Keratinocyte (primary cell): ENCODE results near the gene SCARB1. TPM values are rescaled to one million over a fixed set of nuclear protein-coding genes. Genes with fewer than 3 reads are reported as not detected.

Source experiments
- DNase-seq: peaks from one replicate; pipeline ENCODE4 v3.0.0-alpha.2; 2011; ENCODE audit warnings: low read depth, missing footprints, low spot score
- FAIRE-seq: peaks from 2 replicates; lab custom pipeline; 2011; peaks lifted over from hg19 to GRCh38; lab: Jason Lieb, UNC
- H2AFZ ChIP-seq: 2 replicates; pipeline ENCODE4 v1.6.0; 2012; ENCODE audit warnings: low read length, control low read depth, inconsistent platforms; ENCODE audit not compliant: control insufficient read depth
- H3K27ac ChIP-seq: 2 replicates; pipeline ENCODE4 v1.5.1; 2011; ENCODE audit warnings: low read length; ENCODE audit not compliant: control insufficient read depth, insufficient read depth
- H3K27me3 ChIP-seq: 3 replicates; pipeline ENCODE4 v1.6.0; 2011; ENCODE audit warnings: low read length; ENCODE audit not compliant: control insufficient read depth, insufficient read depth; ENCODE audit errors: extremely low read depth
- H3K36me3 ChIP-seq, 2 experiments: 2 replicates in 1 of 2; 3 replicates in 1 of 2; pipeline ENCODE4 v1.5.1; 2011; ENCODE audit warnings: low read length in 2 of 2, mild to moderate bottlenecking in 1 of 2; ENCODE audit not compliant: control insufficient read depth in 2 of 2, insufficient read depth in 2 of 2; ENCODE audit errors: extremely low read depth in 1 of 2
- H3K4me1 ChIP-seq: 3 replicates; pipeline ENCODE4 v1.5.1; 2011; ENCODE audit warnings: low read length; ENCODE audit not compliant: control insufficient read depth, insufficient read depth; ENCODE audit errors: extremely low read depth
- H3K4me2 ChIP-seq: 3 replicates; pipeline ENCODE4 v1.6.0; 2011; ENCODE audit warnings: low read depth, low read length; ENCODE audit not compliant: control insufficient read depth, insufficient read depth; ENCODE audit errors: extremely low read depth
- H3K4me3 ChIP-seq, 3 experiments: fragments of 200-600 bp in 1 of 3; sonication (generic) in 1 of 3; 2 replicates in 2 of 3; 3 replicates in 1 of 3; pipeline ENCODE4 v1.5.1; 2011 to 2016; ENCODE audit warnings: low read length in 3 of 3, mild to moderate bottlenecking in 3 of 3, control low read depth in 2 of 3, inconsistent platforms in 1 of 3, low read depth in 1 of 3, mixed read lengths in 1 of 3, mixed run types in 1 of 3, moderate library complexity in 1 of 3; ENCODE audit not compliant: control insufficient read depth in 2 of 3, insufficient read depth in 2 of 3; ENCODE audit errors: extremely low read depth in 1 of 3
- H3K79me2 ChIP-seq: 2 replicates; pipeline ENCODE4 v1.6.0; 2012; ENCODE audit warnings: low read length; ENCODE audit not compliant: control insufficient read depth, insufficient read depth
- H3K9ac ChIP-seq: 3 replicates; pipeline ENCODE4 v1.6.0; 2011; ENCODE audit warnings: low read length; ENCODE audit not compliant: control insufficient read depth, insufficient read depth; ENCODE audit errors: extremely low read depth
- H3K9me1 ChIP-seq: 3 replicates; pipeline ENCODE4 v1.6.0; 2011; ENCODE audit warnings: low read length; ENCODE audit not compliant: control insufficient read depth, insufficient read depth; ENCODE audit errors: extremely low read depth
- H3K9me3 ChIP-seq: 2 replicates; pipeline ENCODE4 v1.5.1; 2012; ENCODE audit warnings: low read depth, low read length; ENCODE audit not compliant: control insufficient read depth
- H4K20me1 ChIP-seq: 3 replicates; pipeline ENCODE4 v1.6.0; 2011; ENCODE audit warnings: low read length; ENCODE audit not compliant: control insufficient read depth, insufficient read depth; ENCODE audit errors: extremely low read depth
- EZH2 ChIP-seq: IDR thresholded peaks from one replicate; pipeline ENCODE4 v1.6.1; 2012; ENCODE audit warnings: inconsistent platforms, mild to moderate bottlenecking, low read length, moderate library complexity
- dilution Hi-C: fragments of 300-500 bp; cut with MboI; formaldehyde crosslinking; loops from one replicate; pipeline ENCODE4 v1.7.0; 2020; ENCODE audit warnings: low sequenced_read_pairs; ENCODE audit not compliant: extremely low pct_ligation_motif_present
- polyA plus RNA-seq, 5 experiments: library from polyadenylated mRNA; depleted of rRNA in 3 of 5; stranded (reverse) in 3 of 5; stranded (forward) in 1 of 5; unstranded in 1 of 5; fragments of >200 nt; gene quantifications; 1 replicate in 1 of 5; 2 replicates in 3 of 5; 3 replicates in 1 of 5; pipeline versions ENCODE4 v1.2.1 to v1.2.3, GENCODE V29; 2011 to 2012; ENCODE audit warnings: missing spikeins in 2 of 5, low read depth in 1 of 5, low replicate concordance in 1 of 5
- TF ChIP-seq, protein P1 (sequence below), 3 experiments: IDR thresholded peaks in 1 of 3; conservative IDR thresholded peaks in 1 of 3; optimal IDR thresholded peaks in 1 of 3; 2 replicates in 2 of 3; 3 replicates in 1 of 3; pipeline versions ENCODE3 to v1.5.1; 2011; ENCODE audit warnings: low read length in 3 of 3, mild to moderate bottlenecking in 3 of 3, moderate library complexity in 2 of 3, control low read depth in 1 of 3, inconsistent platforms in 1 of 3; ENCODE audit not compliant: insufficient read depth in 2 of 3; ENCODE audit errors: extremely low read depth in 1 of 3

The SCARB1 gene
- polyA plus RNA-seq, 1 donor (not counting 4 experiments of a cell fraction or from before 2014, with no cell fraction given) = 40.9 TPM

DNA sequence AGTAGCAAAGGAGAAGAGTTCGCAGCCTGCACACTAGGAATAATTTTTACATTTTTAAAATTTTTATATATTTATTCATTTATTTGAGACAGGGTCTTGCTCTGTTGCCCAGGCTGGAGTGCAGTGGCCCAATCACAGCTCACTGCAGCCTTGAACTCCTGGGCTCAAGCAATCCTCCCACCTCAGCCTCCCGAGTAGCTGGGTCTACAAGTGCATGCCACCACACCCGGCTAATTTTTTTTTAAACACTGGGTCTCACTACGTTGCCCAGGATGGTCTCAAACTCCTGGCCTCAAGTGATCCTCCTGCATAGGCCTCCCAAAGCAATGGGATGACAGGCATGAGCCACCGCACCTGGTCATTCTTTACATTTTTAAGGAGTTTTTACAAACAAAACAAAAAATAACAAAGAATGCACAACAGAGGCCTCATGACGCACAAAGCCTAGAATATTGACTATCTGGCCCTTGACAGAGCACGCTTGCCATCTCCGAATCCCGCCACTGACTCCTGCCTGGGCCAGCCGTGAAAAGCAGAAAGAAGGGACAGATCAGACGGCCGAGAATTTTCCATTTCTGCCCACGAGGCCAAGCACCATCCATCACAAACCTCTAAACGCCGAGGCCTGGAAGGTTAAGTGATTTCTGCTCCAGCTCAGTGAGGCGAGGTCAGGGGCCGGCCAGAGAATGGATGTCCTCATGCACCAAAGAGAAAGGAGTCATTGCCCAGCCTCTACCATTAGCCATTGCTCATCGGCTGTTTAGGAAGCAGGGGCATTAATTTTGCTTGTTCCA is 120.0 kb downstream of the SCARB1 start:
- Histone ChIP-seq H3K27ac (no peak overlapping the region), H2AFZ (no peak overlapping the region), H3K4me1 (peaks cover 15% of the 10 kb centered on the region), H3K9ac (no peak overlapping the region), H3K4me2 (no peak overlapping the region), H3K27me3 (peaks cover 16% of the 10 kb centered on the region), H4K20me1 (peaks cover 3% of the 10 kb centered on the region), H3K9me3 (peaks cover 3% of the 10 kb centered on the region), H3K36me3 (no peaks in the 10 kb centered on the region), H3K4me3 (no peak overlapping the region), H3K79me2 (no peaks in the 10 kb centered on the region), H3K9me1 (no peaks in the 10 kb centered on the region)
- DNase-seq = no peak
- no peak for FAIRE-seq
- dilution Hi-C loops = no loop called here
- TF ChIP-seq, protein P1, sequence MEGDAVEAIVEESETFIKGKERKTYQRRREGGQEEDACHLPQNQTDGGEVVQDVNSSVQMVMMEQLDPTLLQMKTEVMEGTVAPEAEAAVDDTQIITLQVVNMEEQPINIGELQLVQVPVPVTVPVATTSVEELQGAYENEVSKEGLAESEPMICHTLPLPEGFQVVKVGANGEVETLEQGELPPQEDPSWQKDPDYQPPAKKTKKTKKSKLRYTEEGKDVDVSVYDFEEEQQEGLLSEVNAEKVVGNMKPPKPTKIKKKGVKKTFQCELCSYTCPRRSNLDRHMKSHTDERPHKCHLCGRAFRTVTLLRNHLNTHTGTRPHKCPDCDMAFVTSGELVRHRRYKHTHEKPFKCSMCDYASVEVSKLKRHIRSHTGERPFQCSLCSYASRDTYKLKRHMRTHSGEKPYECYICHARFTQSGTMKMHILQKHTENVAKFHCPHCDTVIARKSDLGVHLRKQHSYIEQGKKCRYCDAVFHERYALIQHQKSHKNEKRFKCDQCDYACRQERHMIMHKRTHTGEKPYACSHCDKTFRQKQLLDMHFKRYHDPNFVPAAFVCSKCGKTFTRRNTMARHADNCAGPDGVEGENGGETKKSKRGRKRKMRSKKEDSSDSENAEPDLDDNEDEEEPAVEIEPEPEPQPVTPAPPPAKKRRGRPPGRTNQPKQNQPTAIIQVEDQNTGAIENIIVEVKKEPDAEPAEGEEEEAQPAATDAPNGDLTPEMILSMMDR (optimal IDR thresholded peaks at IDR 0.05 in 1 of 3, IDR thresholded peaks at IDR 0.05 in 1 of 3, conservative IDR thresholded peaks at IDR 0.05 in 1 of 3; ENCODE audit: extremely low read depth in 1 of 3, insufficient read depth in 2 of 3, low read length in 3 of 3) = no peak
- no peak for TF ChIP-seq EZH2

DNA sequence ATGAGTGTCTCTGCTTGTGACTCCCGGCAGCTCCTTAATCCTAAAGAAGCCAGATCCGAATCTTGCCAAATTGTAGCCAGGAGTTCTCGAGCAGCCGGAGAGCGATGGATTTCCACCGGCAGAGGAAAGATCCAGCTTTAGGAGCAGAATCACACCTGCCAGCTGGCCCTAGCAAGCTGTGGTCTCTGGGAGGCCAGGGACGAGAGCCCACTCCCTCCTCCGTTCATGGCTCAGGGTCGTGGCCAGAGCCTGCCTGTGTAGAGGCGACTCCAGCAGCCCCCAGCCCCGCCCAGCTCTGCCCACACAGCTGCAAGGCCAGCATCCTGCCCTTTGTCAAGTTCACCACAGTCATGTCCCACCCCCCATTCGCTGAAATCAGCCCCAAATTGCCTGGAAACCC is 121.0 kb downstream of the SCARB1 start:
- no peak overlapping the region for H3K4me3 ChIP-seq
- peaks cover 13% of the 10 kb centered on the region for H3K4me1 ChIP-seq
- no peak overlapping the region for H3K27ac ChIP-seq
- dilution Hi-C loops = no loop called here
- DNase-seq (no peak), FAIRE-seq (no peak)
- H2AFZ ChIP-seq = no peak overlapping the region
- H3K27me3 ChIP-seq = peaks cover 16% of the 10 kb centered on the region
- H3K9ac ChIP-seq = no peak overlapping the region
- TF ChIP-seq EZH2 = no peak
- TF ChIP-seq, protein P1 (optimal IDR thresholded peaks at IDR 0.05 in 1 of 3, IDR thresholded peaks at IDR 0.05 in 1 of 3, conservative IDR thresholded peaks at IDR 0.05 in 1 of 3; ENCODE audit: extremely low read depth in 1 of 3, insufficient read depth in 2 of 3, low read length in 3 of 3) = no peak
- peaks cover 3% of the 10 kb centered on the region for H4K20me1 ChIP-seq
- peaks cover 3% of the 10 kb centered on the region for H3K9me3 ChIP-seq
- H3K36me3 ChIP-seq = no peaks in the 10 kb centered on the region
- no peaks in the 10 kb centered on the region for H3K79me2 ChIP-seq
- no peak overlapping the region for H3K4me2 ChIP-seq
- H3K9me1 ChIP-seq = no peaks in the 10 kb centered on the region
